GM12801 (cell line): ENCODE data around the gene POC1A.

Source experiments
- CTCF ChIP-seq: IDR thresholded peaks from one replicate; pipeline ENCODE4 v1.5.1; 2011; ENCODE audit warnings: control low read depth; ENCODE audit not compliant: insufficient read length; ENCODE audit errors: extremely low read depth

Gene POC1A

DNA sequence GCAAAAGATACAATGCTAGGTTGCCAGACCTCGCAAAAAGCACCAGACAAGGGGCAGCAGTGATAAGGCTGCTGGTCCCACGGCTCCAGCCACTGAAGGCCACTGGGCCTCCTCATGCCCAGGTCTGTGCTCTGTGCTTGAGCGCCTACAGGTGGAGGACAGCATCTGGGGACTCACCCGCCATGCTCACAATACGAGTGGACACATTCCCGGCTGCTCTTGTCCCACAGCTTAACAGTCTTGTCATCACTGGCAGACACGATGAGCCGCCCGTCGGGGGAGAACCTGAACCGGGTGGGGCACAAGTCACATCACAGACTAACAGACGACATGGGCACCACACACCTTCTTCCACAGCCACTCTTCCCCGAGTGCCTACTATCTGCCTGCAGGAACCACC is 7.4 kb downstream of the POC1A start:
- TF ChIP-seq CTCF: no peak

DNA sequence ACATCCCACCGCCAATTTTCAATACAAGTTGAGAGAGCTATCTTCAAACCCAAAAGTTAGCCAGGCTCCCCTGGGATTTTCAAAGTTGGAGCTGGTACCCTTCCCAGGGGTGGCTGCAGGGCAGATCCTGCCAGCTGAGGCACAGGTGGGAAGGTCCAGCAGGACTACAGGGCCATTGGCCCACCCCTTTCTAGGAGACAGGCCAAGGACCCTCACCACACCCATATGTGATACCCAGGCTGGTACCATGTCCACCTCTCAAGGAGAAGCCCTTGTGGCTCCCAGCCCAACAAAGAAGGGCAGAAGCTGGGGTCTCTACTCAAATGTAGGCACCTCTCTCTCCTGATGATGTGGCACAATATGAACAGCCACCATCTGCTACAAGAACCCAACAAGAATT is 8.0 kb downstream of the POC1A start:
- no peak for TF ChIP-seq CTCF

DNA sequence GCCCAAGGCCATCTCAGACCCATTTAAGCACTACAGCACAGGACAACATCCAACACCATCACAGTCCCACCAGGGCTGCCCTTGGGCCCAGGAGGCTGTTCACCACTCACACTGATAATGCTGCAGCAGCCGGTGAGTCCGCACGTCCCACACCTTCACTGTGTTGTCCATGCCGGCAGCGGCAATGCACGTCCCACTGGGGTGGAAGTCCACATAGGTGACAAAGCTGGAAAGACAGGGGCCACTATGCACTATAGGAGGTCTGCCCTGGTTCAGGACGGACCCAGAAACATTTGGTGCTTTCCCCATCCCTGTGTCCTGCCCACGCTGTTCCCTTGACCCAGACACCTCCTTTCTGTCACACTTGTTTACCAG is 8.5 kb downstream of the POC1A start:
- TF ChIP-seq CTCF: no peak

- no peak for TF ChIP-seq CTCF
Measured at GRCh38 chr3:52144796-52145735, 9.2 kb downstream of the POC1A start.

- peak; percentile 59 for TF ChIP-seq CTCF
Measured at GRCh38 chr3:52144034-52144795, 10.0 kb downstream of the POC1A start.

GRCh38 chr3:52143616-52144015 is 10.6 kb downstream of the POC1A start:
- TF ChIP-seq CTCF: no peak

DNA sequence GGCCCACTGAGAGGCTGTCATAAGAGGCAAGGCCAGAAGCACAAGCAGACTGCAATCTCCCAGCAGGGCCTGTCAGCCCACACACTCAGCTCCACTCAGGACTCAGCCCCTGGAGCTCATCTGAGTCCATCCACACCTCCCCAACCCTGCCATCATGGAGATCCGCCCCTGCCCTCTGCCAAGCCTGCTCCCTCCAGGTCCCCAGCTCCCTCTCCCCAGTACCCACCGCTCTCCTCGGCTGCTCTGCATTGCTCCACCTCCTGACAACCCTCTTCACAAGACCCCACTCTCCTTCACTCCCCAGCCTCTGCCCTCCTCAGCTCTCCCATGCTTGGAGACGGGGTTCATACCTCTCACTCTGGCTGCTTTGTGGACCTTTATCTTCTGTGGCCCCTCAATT is 11.1 kb downstream of the POC1A start:
- no peak for TF ChIP-seq CTCF
